Sigmoid colon (tissue), 4 donors: Measurements from ENCODE around the gene VBP1.

Experiments
- EP300 ChIP-seq, 4 donors: sonication (generic); formaldehyde crosslinking; IDR thresholded peaks; one replicate each; pipeline ENCODE4 v1.6.1; 2017; ENCODE audit warnings: antibody characterized with exemption in 4 of 4
- POLR2A ChIP-seq, 2 donors: fragments of 450-650 bp; IDR thresholded peaks; one replicate each; pipeline ENCODE4 v1.6.1; 2016; ENCODE audit warnings: antibody characterized with exemption in 2 of 2, mild to moderate bottlenecking in 2 of 2, moderate library complexity in 2 of 2
- POLR2AphosphoS5 ChIP-seq, 4 donors: sonication (generic); formaldehyde crosslinking; IDR thresholded peaks; one replicate each; pipeline ENCODE4 v1.6.1; 2017; ENCODE audit warnings: antibody characterized with exemption in 4 of 4
- TF ChIP-seq, protein P1 (sequence below), 4 experiments: fragments of 450-650 bp in 3 of 4; fragments of 200-600 bp in 1 of 4; IDR thresholded peaks; one replicate each; pipeline ENCODE4 v1.5.1; 2016 to 2019; ENCODE audit warnings: antibody characterized with exemption in 4 of 4, mild to moderate bottlenecking in 3 of 4, moderate library complexity in 2 of 4

DNA sequence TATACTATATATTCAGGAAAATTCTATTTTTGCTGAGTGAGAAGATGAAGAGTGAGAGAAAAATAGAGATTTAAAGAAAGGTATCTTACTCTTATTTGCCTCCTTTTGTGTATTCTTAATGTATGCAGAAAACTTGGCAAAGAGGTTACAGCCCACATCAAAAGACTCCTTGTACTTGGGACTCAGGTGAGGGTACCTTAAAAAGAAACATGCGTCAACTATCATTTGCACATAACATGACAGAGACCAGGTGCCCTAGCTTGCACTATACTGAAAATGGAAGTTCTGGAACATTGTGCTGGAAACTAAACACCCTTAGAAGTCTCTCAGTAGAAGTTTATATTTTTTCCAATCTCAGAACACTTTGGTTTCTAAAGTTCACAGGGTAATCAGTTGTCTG lies 63.6 kb downstream of the VBP1 start:
- TF ChIP-seq, protein P1, sequence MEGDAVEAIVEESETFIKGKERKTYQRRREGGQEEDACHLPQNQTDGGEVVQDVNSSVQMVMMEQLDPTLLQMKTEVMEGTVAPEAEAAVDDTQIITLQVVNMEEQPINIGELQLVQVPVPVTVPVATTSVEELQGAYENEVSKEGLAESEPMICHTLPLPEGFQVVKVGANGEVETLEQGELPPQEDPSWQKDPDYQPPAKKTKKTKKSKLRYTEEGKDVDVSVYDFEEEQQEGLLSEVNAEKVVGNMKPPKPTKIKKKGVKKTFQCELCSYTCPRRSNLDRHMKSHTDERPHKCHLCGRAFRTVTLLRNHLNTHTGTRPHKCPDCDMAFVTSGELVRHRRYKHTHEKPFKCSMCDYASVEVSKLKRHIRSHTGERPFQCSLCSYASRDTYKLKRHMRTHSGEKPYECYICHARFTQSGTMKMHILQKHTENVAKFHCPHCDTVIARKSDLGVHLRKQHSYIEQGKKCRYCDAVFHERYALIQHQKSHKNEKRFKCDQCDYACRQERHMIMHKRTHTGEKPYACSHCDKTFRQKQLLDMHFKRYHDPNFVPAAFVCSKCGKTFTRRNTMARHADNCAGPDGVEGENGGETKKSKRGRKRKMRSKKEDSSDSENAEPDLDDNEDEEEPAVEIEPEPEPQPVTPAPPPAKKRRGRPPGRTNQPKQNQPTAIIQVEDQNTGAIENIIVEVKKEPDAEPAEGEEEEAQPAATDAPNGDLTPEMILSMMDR (IDR thresholded peaks at IDR 0.05) = no peak
- no peak for TF ChIP-seq POLR2A (IDR thresholded peaks at IDR 0.05)
- TF ChIP-seq EP300 (IDR thresholded peaks at IDR 0.05) = no peak
- no peak for TF ChIP-seq POLR2AphosphoS5 (IDR thresholded peaks at IDR 0.05)
